H1 (cell line): ENCODE data around the gene ZNF248. TPM values are rescaled to one million over a fixed set of nuclear protein-coding genes. Genes with fewer than 3 reads are reported as not detected.

Source experiments
- CTCF ChIA-PET: fragments of 300-600 bp; sonication (Branson Sonifier 250); formaldehyde crosslinking; loops from one replicate; lab custom pipeline; 2021; ENCODE audit not compliant: partially characterized antibody; lab: Charles Lee
- POLR2A ChIA-PET: fragments of 300-600 bp; sonication (Branson Sonifier 250); formaldehyde crosslinking; loops from one replicate; lab custom pipeline; 2021; ENCODE audit warnings: inconsistent platforms; ENCODE audit not compliant: partially characterized antibody; lab: Charles Lee
- DNase-seq, 2 experiments: peaks; one replicate each; pipeline versions ENCODE4 v3.0.0 to v3.0.0-alpha.2; 2010 to 2022; ENCODE audit warnings: low spot score in 2 of 2, low read depth in 1 of 2, mixed read lengths in 1 of 2
- FAIRE-seq: peaks from 2 replicates; lab custom pipeline; 2011; peaks lifted over from hg19 to GRCh38; lab: Jason Lieb, UNC
- H2AFZ ChIP-seq: 2 replicates; pipeline ENCODE4 v1.8.1; 2012; ENCODE audit warnings: low read length, inconsistent platforms
- H2AK5ac ChIP-seq: 2 replicates; pipeline ENCODE4 v1.6.1; 2013; ENCODE audit warnings: low read depth, low read length
- H2BK120ac ChIP-seq: replicated peaks from 2 replicates; pipeline ENCODE3; 2013; ENCODE audit warnings: low read depth, low read length, inconsistent platforms
- H2BK12ac ChIP-seq: 2 replicates; pipeline ENCODE4 v1.6.1; 2013; ENCODE audit warnings: low read depth, low read length
- H2BK15ac ChIP-seq: 2 replicates; pipeline ENCODE4 v1.6.1; 2013; ENCODE audit warnings: low read length
- H2BK20ac ChIP-seq: 2 replicates; pipeline ENCODE4 v1.6.1; 2013; ENCODE audit warnings: low read length
- H2BK5ac ChIP-seq: 2 replicates; pipeline ENCODE4 v1.6.1; 2013; ENCODE audit warnings: low read depth, low read length
- H3K14ac ChIP-seq: 2 replicates; pipeline ENCODE4 v1.6.1; 2013; ENCODE audit warnings: inconsistent platforms; ENCODE audit not compliant: insufficient read length
- H3K18ac ChIP-seq: 2 replicates; pipeline ENCODE4 v1.6.1; 2013; ENCODE audit warnings: low read length; ENCODE audit errors: extremely low read depth
- H3K23ac ChIP-seq: 2 replicates; pipeline ENCODE4 v1.6.1; 2013; ENCODE audit warnings: inconsistent platforms; ENCODE audit not compliant: insufficient read length
- H3K23me2 ChIP-seq: 2 replicates; pipeline ENCODE4 v1.6.1; 2013; ENCODE audit warnings: low read depth, low read length
- H3K27ac ChIP-seq: 2 replicates; pipeline ENCODE4 v1.6.1; 2011; ENCODE audit warnings: low read depth, low read length, inconsistent platforms
- H3K27me3 ChIP-seq, 4 experiments: replicated peaks in 1 of 4; 1 replicate in 1 of 4; 2 replicates in 3 of 4; pipeline versions ENCODE4 v1.6.1 to v1.8.1; 2011 to 2013; ENCODE audit warnings: low read length in 3 of 4, mild to moderate bottlenecking in 3 of 4, inconsistent platforms in 2 of 4, mixed read lengths in 2 of 4, moderate library complexity in 1 of 4; ENCODE audit not compliant: control insufficient read depth in 3 of 4, insufficient read depth in 3 of 4; ENCODE audit errors: extremely low read depth in 1 of 4
- H3K36me3 ChIP-seq, 4 experiments: 2 replicates each; pipeline versions ENCODE4 v1.6.1 to v1.8.1; 2011 to 2013; ENCODE audit warnings: mild to moderate bottlenecking in 4 of 4, low read length in 3 of 4, moderate library complexity in 2 of 4, control low read depth in 1 of 4, inconsistent platforms in 1 of 4; ENCODE audit not compliant: insufficient read depth in 4 of 4, control insufficient read depth in 2 of 4
- H3K4ac ChIP-seq: replicated peaks from 2 replicates; pipeline ENCODE3; 2013; ENCODE audit warnings: low read length, low read depth, mixed read lengths, inconsistent platforms; ENCODE audit not compliant: insufficient read length
- H3K4me1 ChIP-seq, 4 experiments: replicated peaks in 1 of 4; 1 replicate in 1 of 4; 2 replicates in 3 of 4; pipeline versions ENCODE4 v1.6.1 to v1.8.1; 2011 to 2013; ENCODE audit warnings: low read length in 3 of 4, inconsistent platforms in 2 of 4, mixed read lengths in 1 of 4; ENCODE audit not compliant: insufficient read depth in 4 of 4, control insufficient read depth in 3 of 4
- H3K4me2 ChIP-seq, 2 experiments: 2 replicates each; pipeline versions ENCODE4 v1.6.1 to v1.8.1; 2011 to 2013; ENCODE audit warnings: low read depth in 2 of 2, low read length in 2 of 2, control low read depth in 1 of 2, inconsistent platforms in 1 of 2, mild to moderate bottlenecking in 1 of 2; ENCODE audit not compliant: insufficient read depth in 1 of 2
- H3K4me3 ChIP-seq, 4 experiments: fragments of 200-600, 300-600 bp in 1 of 4; sonication (generic), shearing (Covaris generic), sonication (Bioruptor Twin) in 1 of 4; 2 replicates each; pipeline versions ENCODE4 v1.5.1 to v1.8.1; 2011 to 2016; ENCODE audit warnings: low read length in 4 of 4, low read depth in 3 of 4, control low read depth in 2 of 4, inconsistent platforms in 2 of 4, mild to moderate bottlenecking in 2 of 4, mixed read lengths in 1 of 4, moderate library complexity in 1 of 4; ENCODE audit not compliant: insufficient read depth in 2 of 4; ENCODE audit errors: extremely low read depth in 1 of 4
- H3K56ac ChIP-seq: replicated peaks from 2 replicates; pipeline ENCODE3; 2013; ENCODE audit warnings: low read depth, mild to moderate bottlenecking, mixed read lengths, low read length, inconsistent platforms; ENCODE audit not compliant: insufficient read length
- H3K79me1 ChIP-seq: 2 replicates; pipeline ENCODE4 v1.6.1; 2013; ENCODE audit warnings: low read depth, low read length, control low read depth
- H3K79me2 ChIP-seq, 2 experiments: 2 replicates each; pipeline versions ENCODE4 v1.6.1 to v1.8.1; 2012 to 2013; ENCODE audit warnings: low read length in 2 of 2, mild to moderate bottlenecking in 2 of 2, inconsistent platforms in 1 of 2; ENCODE audit not compliant: insufficient read depth in 2 of 2, control insufficient read depth in 1 of 2
- H3K9ac ChIP-seq, 4 experiments: replicated peaks in 1 of 4; 1 replicate in 1 of 4; 2 replicates in 3 of 4; pipeline versions ENCODE4 v1.6.1 to v1.8.1; 2011 to 2013; ENCODE audit warnings: low read depth in 3 of 4, low read length in 3 of 4, control low read depth in 2 of 4, mild to moderate bottlenecking in 2 of 4, moderate library complexity in 2 of 4, inconsistent platforms in 1 of 4; ENCODE audit errors: extremely low read depth in 1 of 4
- H3K9me3 ChIP-seq, 2 experiments: 2 replicates each; pipeline versions ENCODE4 v1.6.1 to v1.8.1; 2012 to 2013; ENCODE audit warnings: mild to moderate bottlenecking in 2 of 2, moderate library complexity in 2 of 2, control low read depth in 1 of 2, inconsistent platforms in 1 of 2, low read depth in 1 of 2, low read length in 1 of 2, mixed read lengths in 1 of 2; ENCODE audit not compliant: insufficient read depth in 2 of 2
- H4K20me1 ChIP-seq, 2 experiments: replicated peaks in 1 of 2; 2 replicates each; pipeline versions ENCODE3 to v1.8.1; 2011 to 2013; ENCODE audit warnings: inconsistent platforms in 2 of 2, low read length in 2 of 2, mild to moderate bottlenecking in 1 of 2; ENCODE audit not compliant: insufficient read depth in 2 of 2, control insufficient read depth in 1 of 2
- H4K5ac ChIP-seq: 2 replicates; pipeline ENCODE4 v1.6.1; 2013; ENCODE audit warnings: low read length, low read depth, mixed read lengths, inconsistent platforms; ENCODE audit not compliant: insufficient read length
- H4K8ac ChIP-seq: 2 replicates; pipeline ENCODE4 v1.8.0; 2013; ENCODE audit warnings: mild to moderate bottlenecking, moderate library complexity, low read length, inconsistent platforms; ENCODE audit not compliant: insufficient read depth; ENCODE audit errors: extremely low read depth
- H4K91ac ChIP-seq: replicated peaks from 2 replicates; pipeline ENCODE3; 2013; ENCODE audit warnings: low read length, mixed read lengths, inconsistent platforms; ENCODE audit not compliant: insufficient read length
- ASH2L ChIP-seq: fragments of 200-600, 300-600 bp; sonication (generic); IDR thresholded peaks from one replicate; pipeline ENCODE4 v1.7.1; 2017; ENCODE audit warnings: low read length
- BCL11A ChIP-seq, 2 experiments: IDR thresholded peaks; one replicate each; pipeline ENCODE4 v1.6.1; 2011; ENCODE audit warnings: low read depth in 2 of 2, low read length in 2 of 2, mild to moderate bottlenecking in 2 of 2
- EP300 ChIP-seq, 2 experiments: IDR thresholded peaks; 1 replicate in 1 of 2; 2 replicates in 1 of 2; pipeline ENCODE4 v1.6.1; 2011 to 2012; ENCODE audit warnings: low read depth in 2 of 2, low read length in 2 of 2, mild to moderate bottlenecking in 2 of 2, borderline replicate concordance in 1 of 2, inconsistent platforms in 1 of 2, moderate library complexity in 1 of 2
- KDM1A ChIP-seq: fragments of 200-600, 300-600 bp; sonication (generic); IDR thresholded peaks from 2 replicates; pipeline ENCODE4 v1.7.1; 2016; ENCODE audit warnings: mild to moderate bottlenecking, low read length, borderline replicate concordance
- RAD21 ChIP-seq, 2 experiments: IDR thresholded peaks in 1 of 2; conservative IDR thresholded peaks in 1 of 2; 2 replicates each; pipeline ENCODE4 v1.6.1; 2011; ENCODE audit warnings: low read depth in 2 of 2, low read length in 2 of 2, improper control_type of control experiment in 1 of 2, inconsistent platforms in 1 of 2, mild to moderate bottlenecking in 1 of 2, moderate library complexity in 1 of 2
- SIRT6 ChIP-seq: IDR thresholded peaks from one replicate; pipeline ENCODE4 v1.7.1; 2012; ENCODE audit warnings: low read length, inconsistent platforms
- SP2 ChIP-seq: IDR thresholded peaks from 2 replicates; pipeline ENCODE4 v1.6.1; 2012; ENCODE audit warnings: mild to moderate bottlenecking, low read length, inconsistent platforms
- SP4 ChIP-seq: IDR thresholded peaks from 2 replicates; pipeline ENCODE4 v1.6.1; 2012; ENCODE audit warnings: low read length, inconsistent platforms
- SRF ChIP-seq: IDR thresholded peaks from 2 replicates; pipeline ENCODE4 v1.6.1; 2011; ENCODE audit warnings: mild to moderate bottlenecking, low read depth, low read length, moderate library complexity
- ZNF274 ChIP-seq: IDR thresholded peaks from 2 replicates; pipeline ENCODE4 v1.7.0; 2012; ENCODE audit warnings: low read length, borderline replicate concordance; ENCODE audit errors: extremely low read depth
- WGBS, 2 experiments: shearing (Covaris generic) in 1 of 2; methylation state at CpG; one replicate each; pipeline versions ENCODE4 v1.1.6 to v1.1.7; 2013 to 2015; ENCODE audit warnings: low lambda C conversion rate in 2 of 2, mixed read lengths in 2 of 2, inconsistent platforms in 1 of 2, low coverage in 1 of 2, missing lambda C conversion rate in 1 of 2; ENCODE audit not compliant: insufficient replicate concordance in 2 of 2, insufficient coverage in 1 of 2, insufficient read length in 1 of 2; ENCODE audit errors: extremely low coverage in 1 of 2, missing lambda C conversion rate in 1 of 2; 5-methylcytosine and 5-hydroxymethylcytosine counted together
- polyA plus RNA-seq, 7 experiments: library from polyadenylated mRNA; depleted of rRNA in 3 of 7; stranded (reverse) in 5 of 7; unstranded in 2 of 7; fragments of >200 nt in 5 of 7; fragments of 200-250 nt in 2 of 7; gene quantifications; 1 replicate in 5 of 7; 2 replicates in 1 of 7; 4 replicates in 1 of 7; pipeline versions ENCODE4 v1.2.1 to v1.2.3, GENCODE V29; 2011 to 2013; ENCODE audit warnings: missing spikeins in 2 of 7, mixed read lengths in 2 of 7
- total RNA-seq: library from RNA; stranded (reverse); fragmentation: NEBNext Ultra II Directional; extraction: Animal tissue kit (Norgen Biotek cat#: 25700); gene quantifications from 2 replicates; pipeline ENCODE4 v1.2.1, GENCODE V29; 2021
- TF ChIP-seq, protein P1 (sequence below): IDR thresholded peaks from 2 replicates; pipeline ENCODE4 v1.6.1; 2011; ENCODE audit warnings: low read length, improper control_type of control experiment
- TF ChIP-seq, protein P2 (sequence below): IDR thresholded peaks from 2 replicates; pipeline ENCODE4 v1.6.1; 2012; ENCODE audit warnings: low read length, inconsistent platforms

Gene ZNF248
- total and polyA plus RNA-seq, 2 of the 8 experiments (the other 6 are each of a cell fraction or from before 2014, with no cell fraction given), result 9.1 TPM; not detected in 1

DNA sequence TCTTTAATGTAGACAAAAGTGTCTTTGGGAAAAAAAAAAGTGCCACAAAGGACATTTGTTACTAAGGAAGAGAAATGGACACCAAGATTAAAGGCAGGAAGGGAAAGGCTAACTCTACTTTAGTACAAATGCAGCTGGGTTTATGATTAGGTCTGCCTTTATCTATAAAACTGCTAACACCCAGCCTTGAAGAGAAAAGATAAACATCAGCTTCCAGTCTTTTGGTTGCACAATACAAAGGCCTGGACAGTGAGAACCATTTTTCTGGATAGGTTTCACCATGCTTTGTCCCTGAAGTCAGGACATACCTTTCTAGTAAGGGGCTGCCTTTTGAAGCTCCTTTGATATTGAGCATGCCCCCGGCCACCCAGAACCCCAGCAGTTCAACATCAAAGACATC is 45.1 kb downstream of the ZNF248 start:
- CTCF ChIA-PET, result no interaction called here
- Histone ChIP-seq H3K23me2 (no peaks in the 10 kb centered on the region), H2BK12ac (no peak overlapping the region), H3K4ac (no peak overlapping the region), H2AK5ac (no peak overlapping the region), H2BK120ac (no peak overlapping the region), H4K20me1 (no peaks in the 10 kb centered on the region), H3K18ac (no peak overlapping the region), H4K5ac (no peak overlapping the region), H3K27me3 (no peaks in the 10 kb centered on the region), H3K79me1 (no peaks in the 10 kb centered on the region), H2BK5ac (no peak overlapping the region), H3K23ac (no peak overlapping the region), H3K56ac (no peak overlapping the region), H3K79me2 (no peaks in the 10 kb centered on the region), H3K4me2 (no peak overlapping the region), H3K14ac (no peak overlapping the region), H3K27ac (no peak overlapping the region), H3K9ac (no peak overlapping the region), H3K9me3 (peaks cover 61 to 70% of the 10 kb centered on the region in 2 experiments), H2AFZ (no peak overlapping the region), H4K8ac (no peak overlapping the region), H4K91ac (no peak overlapping the region), H3K4me3 (no peak overlapping the region), H2BK15ac (no peak overlapping the region), H2BK20ac (no peak overlapping the region), H3K36me3 (no peaks in the 10 kb centered on the region), H3K4me1 (no peaks in the 10 kb centered on the region)
- POLR2A ChIA-PET, result no interaction called here
- 82% methylated on average over 1 of the region's 1 CpG; no CpG with 5 or more reads in 1 of the 2 experiments for WGBS, 2 experiments
- DNase-seq (no peak), FAIRE-seq (no peak)
- TF ChIP-seq SIRT6 (no peak), BCL11A (IDR thresholded peaks at IDR 0.05; ENCODE audit: low read depth in 2 of 2, low read length in 2 of 2) (no peak), ASH2L (no peak), EP300 (IDR thresholded peaks at IDR 0.05; ENCODE audit: borderline replicate concordance in 1 of 2, low read depth in 2 of 2, low read length in 2 of 2) (no peak), SP4 (no peak), SRF (no peak), RAD21 (IDR thresholded peaks at IDR 0.05 in 1 of 2, conservative IDR thresholded peaks at IDR 0.05 in 1 of 2; ENCODE audit: low read depth in 2 of 2, low read length in 2 of 2) (no peak), ZNF274 (no peak), SP2 (no peak), KDM1A (no peak)
- TF ChIP-seq, protein P1, sequence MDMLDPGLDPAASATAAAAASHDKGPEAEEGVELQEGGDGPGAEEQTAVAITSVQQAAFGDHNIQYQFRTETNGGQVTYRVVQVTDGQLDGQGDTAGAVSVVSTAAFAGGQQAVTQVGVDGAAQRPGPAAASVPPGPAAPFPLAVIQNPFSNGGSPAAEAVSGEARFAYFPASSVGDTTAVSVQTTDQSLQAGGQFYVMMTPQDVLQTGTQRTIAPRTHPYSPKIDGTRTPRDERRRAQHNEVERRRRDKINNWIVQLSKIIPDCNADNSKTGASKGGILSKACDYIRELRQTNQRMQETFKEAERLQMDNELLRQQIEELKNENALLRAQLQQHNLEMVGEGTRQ, result no peak
- TF ChIP-seq, protein P2, sequence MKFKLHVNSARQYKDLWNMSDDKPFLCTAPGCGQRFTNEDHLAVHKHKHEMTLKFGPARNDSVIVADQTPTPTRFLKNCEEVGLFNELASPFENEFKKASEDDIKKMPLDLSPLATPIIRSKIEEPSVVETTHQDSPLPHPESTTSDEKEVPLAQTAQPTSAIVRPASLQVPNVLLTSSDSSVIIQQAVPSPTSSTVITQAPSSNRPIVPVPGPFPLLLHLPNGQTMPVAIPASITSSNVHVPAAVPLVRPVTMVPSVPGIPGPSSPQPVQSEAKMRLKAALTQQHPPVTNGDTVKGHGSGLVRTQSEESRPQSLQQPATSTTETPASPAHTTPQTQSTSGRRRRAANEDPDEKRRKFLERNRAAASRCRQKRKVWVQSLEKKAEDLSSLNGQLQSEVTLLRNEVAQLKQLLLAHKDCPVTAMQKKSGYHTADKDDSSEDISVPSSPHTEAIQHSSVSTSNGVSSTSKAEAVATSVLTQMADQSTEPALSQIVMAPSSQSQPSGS, result no peak
